Neutrophil (primary cell): ENCODE results near the gene YTHDC1.

Source experiments
- H3K27ac ChIP-seq: fragments of 200-600 bp; sonication (generic); 2 replicates; pipeline ENCODE4 v1.5.1; 2016; ENCODE audit warnings: mild to moderate bottlenecking, moderate library complexity
- H3K27me3 ChIP-seq: fragments of 200-600 bp; sonication (generic); 2 replicates; pipeline ENCODE4 v1.6.0; 2016; ENCODE audit warnings: mild to moderate bottlenecking
- H3K36me3 ChIP-seq: fragments of 200-600 bp; sonication (generic); 2 replicates; pipeline ENCODE4 v1.5.1; 2017
- H3K4me1 ChIP-seq, 2 experiments: fragments of 200-600 bp in 1 of 2; sonication (generic) in 1 of 2; 1 replicate in 1 of 2; 2 replicates in 1 of 2; pipeline versions ENCODE4 v1.5.1 to v1.6.1; 2013 to 2016; ENCODE audit warnings: low read depth in 1 of 2, low read length in 1 of 2, mild to moderate bottlenecking in 1 of 2, moderate library complexity in 1 of 2; ENCODE audit not compliant: control insufficient read depth in 1 of 2, insufficient read depth in 1 of 2
- H3K4me3 ChIP-seq, 2 experiments: fragments of 200-600 bp in 1 of 2; sonication (generic) in 1 of 2; 1 replicate in 1 of 2; 2 replicates in 1 of 2; pipeline ENCODE4 v1.5.1; 2013 to 2016; ENCODE audit warnings: low read depth in 1 of 2, low read length in 1 of 2, mild to moderate bottlenecking in 1 of 2, moderate library complexity in 1 of 2
- H3K9me3 ChIP-seq: fragments of 200-600 bp; sonication (generic); 2 replicates; pipeline ENCODE4 v1.5.1; 2016
- TF ChIP-seq, protein P1 (sequence below): fragments of 200-600 bp; sonication (generic); IDR thresholded peaks from 2 replicates; pipeline ENCODE4 v1.5.1; 2016; ENCODE audit warnings: antibody characterized with exemption

The YTHDC1 gene

DNA sequence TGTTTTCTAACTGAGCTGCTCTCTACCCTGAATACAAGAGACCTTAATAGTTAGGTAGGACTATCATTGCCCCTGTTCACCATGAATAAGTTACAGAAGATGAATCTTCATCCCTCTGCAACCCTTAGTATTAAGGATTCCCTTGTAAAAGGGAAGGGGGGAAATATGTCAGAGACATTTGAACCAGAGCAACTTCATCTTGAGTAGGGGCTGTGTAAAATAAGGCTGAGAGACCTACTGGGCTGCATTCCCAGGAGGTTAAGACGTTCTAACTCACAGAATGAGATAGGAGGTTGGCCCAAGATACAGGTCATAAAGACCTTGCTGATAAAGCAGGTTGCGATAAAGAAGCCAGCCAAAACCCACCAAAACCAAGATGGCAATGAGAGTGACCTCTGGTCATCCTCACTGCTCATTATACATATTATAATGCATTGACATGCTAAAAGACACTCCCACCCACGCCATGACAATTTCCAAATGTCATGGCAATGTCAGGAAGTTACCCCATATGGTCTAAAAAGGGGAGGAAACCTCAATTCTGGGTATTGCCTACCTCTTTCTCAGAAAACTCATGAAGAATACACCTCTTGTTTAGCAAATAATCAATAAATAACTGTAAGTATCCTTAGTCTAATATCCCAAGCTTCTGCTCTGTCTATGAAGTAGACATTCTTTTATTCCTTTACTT lies 84.9 kb downstream of the YTHDC1 start:
- no peak overlapping the region for H3K4me3 ChIP-seq
- H3K4me1 ChIP-seq: no peaks in the 10 kb centered on the region
- TF ChIP-seq, protein P1, sequence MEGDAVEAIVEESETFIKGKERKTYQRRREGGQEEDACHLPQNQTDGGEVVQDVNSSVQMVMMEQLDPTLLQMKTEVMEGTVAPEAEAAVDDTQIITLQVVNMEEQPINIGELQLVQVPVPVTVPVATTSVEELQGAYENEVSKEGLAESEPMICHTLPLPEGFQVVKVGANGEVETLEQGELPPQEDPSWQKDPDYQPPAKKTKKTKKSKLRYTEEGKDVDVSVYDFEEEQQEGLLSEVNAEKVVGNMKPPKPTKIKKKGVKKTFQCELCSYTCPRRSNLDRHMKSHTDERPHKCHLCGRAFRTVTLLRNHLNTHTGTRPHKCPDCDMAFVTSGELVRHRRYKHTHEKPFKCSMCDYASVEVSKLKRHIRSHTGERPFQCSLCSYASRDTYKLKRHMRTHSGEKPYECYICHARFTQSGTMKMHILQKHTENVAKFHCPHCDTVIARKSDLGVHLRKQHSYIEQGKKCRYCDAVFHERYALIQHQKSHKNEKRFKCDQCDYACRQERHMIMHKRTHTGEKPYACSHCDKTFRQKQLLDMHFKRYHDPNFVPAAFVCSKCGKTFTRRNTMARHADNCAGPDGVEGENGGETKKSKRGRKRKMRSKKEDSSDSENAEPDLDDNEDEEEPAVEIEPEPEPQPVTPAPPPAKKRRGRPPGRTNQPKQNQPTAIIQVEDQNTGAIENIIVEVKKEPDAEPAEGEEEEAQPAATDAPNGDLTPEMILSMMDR: no peak
- H3K9me3 ChIP-seq: no peaks in the 10 kb centered on the region
- H3K27me3 ChIP-seq: no peaks in the 10 kb centered on the region
- no peak overlapping the region for H3K27ac ChIP-seq
- no peaks in the 10 kb centered on the region for H3K36me3 ChIP-seq
